Uterus (tissue), 2 donors: ENCODE data around the gene ABI3BP.

ENCODE experiments used
- POLR2A ChIP-seq, 2 donors: fragments of 450-650 bp; IDR thresholded peaks; one replicate each; pipeline ENCODE4 v1.6.1; 2016; ENCODE audit warnings: antibody characterized with exemption in 2 of 2, mild to moderate bottlenecking in 1 of 2, moderate library complexity in 1 of 2
- TF ChIP-seq, protein P1 (sequence below), 4 experiments: fragments of 200-600 bp in 2 of 4; fragments of 450-650 bp in 2 of 4; sonication (generic) in 2 of 4; IDR thresholded peaks; one replicate each; pipeline ENCODE4 v1.5.1; 2016 to 2019; ENCODE audit warnings: antibody characterized with exemption in 4 of 4, mild to moderate bottlenecking in 2 of 4, moderate library complexity in 1 of 4

DNA sequence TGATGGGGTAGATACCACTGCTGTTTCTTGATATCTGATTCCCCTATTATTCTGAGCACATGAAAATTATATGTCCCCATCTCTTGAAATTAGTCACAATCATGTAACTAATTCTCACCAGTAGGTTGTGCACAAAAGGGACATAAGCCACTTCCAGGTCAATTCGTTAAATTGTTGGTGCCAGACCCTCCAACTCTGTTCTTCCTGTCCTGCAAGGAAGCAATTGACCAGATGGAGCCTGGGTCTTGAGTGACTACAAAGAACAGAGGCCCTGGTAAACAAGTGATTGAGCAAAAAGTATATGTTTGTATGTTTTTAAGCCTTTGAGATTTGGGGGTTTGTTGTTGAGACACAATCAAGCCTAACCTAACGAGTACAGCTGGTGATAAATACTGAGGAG lies 36.9 kb downstream of the ABI3BP start:
- TF ChIP-seq, protein P1, sequence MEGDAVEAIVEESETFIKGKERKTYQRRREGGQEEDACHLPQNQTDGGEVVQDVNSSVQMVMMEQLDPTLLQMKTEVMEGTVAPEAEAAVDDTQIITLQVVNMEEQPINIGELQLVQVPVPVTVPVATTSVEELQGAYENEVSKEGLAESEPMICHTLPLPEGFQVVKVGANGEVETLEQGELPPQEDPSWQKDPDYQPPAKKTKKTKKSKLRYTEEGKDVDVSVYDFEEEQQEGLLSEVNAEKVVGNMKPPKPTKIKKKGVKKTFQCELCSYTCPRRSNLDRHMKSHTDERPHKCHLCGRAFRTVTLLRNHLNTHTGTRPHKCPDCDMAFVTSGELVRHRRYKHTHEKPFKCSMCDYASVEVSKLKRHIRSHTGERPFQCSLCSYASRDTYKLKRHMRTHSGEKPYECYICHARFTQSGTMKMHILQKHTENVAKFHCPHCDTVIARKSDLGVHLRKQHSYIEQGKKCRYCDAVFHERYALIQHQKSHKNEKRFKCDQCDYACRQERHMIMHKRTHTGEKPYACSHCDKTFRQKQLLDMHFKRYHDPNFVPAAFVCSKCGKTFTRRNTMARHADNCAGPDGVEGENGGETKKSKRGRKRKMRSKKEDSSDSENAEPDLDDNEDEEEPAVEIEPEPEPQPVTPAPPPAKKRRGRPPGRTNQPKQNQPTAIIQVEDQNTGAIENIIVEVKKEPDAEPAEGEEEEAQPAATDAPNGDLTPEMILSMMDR (IDR thresholded peaks at IDR 0.05), result no peak
- TF ChIP-seq POLR2A (IDR thresholded peaks at IDR 0.05), result no peak
